Mesothelial cell of epicardium (in vitro differentiated cells): ENCODE results near the gene SIL1. TPM values are rescaled to one million over a fixed set of nuclear protein-coding genes. Genes with fewer than 3 reads are reported as not detected.
A peak's percentile ranks its signal among the peaks of the same experiment; 100 is the strongest.

Source experiments
- DNase-seq, 2 experiments: peaks; one replicate each; pipeline ENCODE4 v3.0.0; 2021; ENCODE audit warnings: low spot score in 2 of 2; ENCODE audit not compliant: unreplicated experiment in 2 of 2
- H3K27ac Mint-ChIP-seq: 2 replicates; pipeline ENCODE4 v1.8.0; 2021; ENCODE audit warnings: mixed read lengths
- H3K27me3 Mint-ChIP-seq: 2 replicates; pipeline ENCODE4 v1.8.0; 2021; ENCODE audit warnings: low read depth, mixed read lengths
- H3K36me3 Mint-ChIP-seq: 2 replicates; pipeline ENCODE4 v1.8.0; 2021; ENCODE audit warnings: mixed read lengths
- H3K4me1 Mint-ChIP-seq: 2 replicates; pipeline ENCODE4 v1.8.0; 2021; ENCODE audit warnings: mixed read lengths
- H3K4me3 Mint-ChIP-seq: 2 replicates; pipeline ENCODE4 v1.8.0; 2021; ENCODE audit warnings: mild to moderate bottlenecking, moderate library complexity, mixed read lengths
- H3K9me3 Mint-ChIP-seq: 2 replicates; pipeline ENCODE4 v1.8.0; 2021; ENCODE audit warnings: mixed read lengths
- CTCF ChIP-seq: fragments of 200-600 bp; sonication (generic); IDR thresholded peaks from one replicate; pipeline ENCODE4 v1.5.0; 2021; ENCODE audit warnings: antibody characterized with exemption; ENCODE audit not compliant: unreplicated experiment
- total RNA-seq: library from RNA; stranded (reverse); gene quantifications from 3 replicates; pipeline ENCODE4 v1.2.1, GENCODE V29; 2021

Gene SIL1
- total RNA-seq, 1 donor from 2014 or later: 46.2 TPM

- H3K4me3 Mint-ChIP-seq: no peak overlapping the region
- no peaks in the 10 kb centered on the region for H3K9me3 Mint-ChIP-seq
- H3K36me3 Mint-ChIP-seq: peaks cover 3% of the 10 kb centered on the region
- H3K4me1 Mint-ChIP-seq: peaks cover 30% of the 10 kb centered on the region
- H3K27me3 Mint-ChIP-seq: no peaks in the 10 kb centered on the region
- TF ChIP-seq CTCF: no peak
- H3K27ac Mint-ChIP-seq: peak overlapping the region; percentile 81
- DNase-seq: no peak
Measured at GRCh38 chr5:139126711-139127111, 71.5 kb downstream of the SIL1 start.

DNA sequence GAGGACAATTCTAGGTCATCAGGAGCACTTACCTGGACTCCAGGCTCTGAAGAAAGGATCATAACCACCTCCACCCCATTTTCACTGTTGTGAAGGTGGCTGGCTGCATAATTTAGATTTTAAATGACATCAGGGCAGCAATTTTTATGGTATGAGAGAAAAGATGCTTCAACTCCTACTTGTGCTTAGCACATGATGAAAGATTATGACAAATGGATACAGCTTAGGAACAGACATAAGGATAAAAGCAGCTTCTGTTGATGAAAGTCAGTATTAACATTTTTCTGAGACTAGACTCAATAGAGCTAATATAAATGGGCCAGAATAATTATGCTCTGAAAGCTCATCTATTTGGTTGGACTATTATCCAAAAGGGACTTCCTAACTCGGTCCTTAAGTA, 72.2 kb downstream of the SIL1 start:
- H3K27ac Mint-ChIP-seq: peak overlapping the region; percentile 81
- no peaks in the 10 kb centered on the region for H3K27me3 Mint-ChIP-seq
- peaks cover 23% of the 10 kb centered on the region for H3K4me1 Mint-ChIP-seq
- H3K9me3 Mint-ChIP-seq: no peaks in the 10 kb centered on the region
- DNase-seq: no peak
- H3K4me3 Mint-ChIP-seq: no peak overlapping the region
- peaks cover 3% of the 10 kb centered on the region for H3K36me3 Mint-ChIP-seq
- no peak for TF ChIP-seq CTCF

DNA sequence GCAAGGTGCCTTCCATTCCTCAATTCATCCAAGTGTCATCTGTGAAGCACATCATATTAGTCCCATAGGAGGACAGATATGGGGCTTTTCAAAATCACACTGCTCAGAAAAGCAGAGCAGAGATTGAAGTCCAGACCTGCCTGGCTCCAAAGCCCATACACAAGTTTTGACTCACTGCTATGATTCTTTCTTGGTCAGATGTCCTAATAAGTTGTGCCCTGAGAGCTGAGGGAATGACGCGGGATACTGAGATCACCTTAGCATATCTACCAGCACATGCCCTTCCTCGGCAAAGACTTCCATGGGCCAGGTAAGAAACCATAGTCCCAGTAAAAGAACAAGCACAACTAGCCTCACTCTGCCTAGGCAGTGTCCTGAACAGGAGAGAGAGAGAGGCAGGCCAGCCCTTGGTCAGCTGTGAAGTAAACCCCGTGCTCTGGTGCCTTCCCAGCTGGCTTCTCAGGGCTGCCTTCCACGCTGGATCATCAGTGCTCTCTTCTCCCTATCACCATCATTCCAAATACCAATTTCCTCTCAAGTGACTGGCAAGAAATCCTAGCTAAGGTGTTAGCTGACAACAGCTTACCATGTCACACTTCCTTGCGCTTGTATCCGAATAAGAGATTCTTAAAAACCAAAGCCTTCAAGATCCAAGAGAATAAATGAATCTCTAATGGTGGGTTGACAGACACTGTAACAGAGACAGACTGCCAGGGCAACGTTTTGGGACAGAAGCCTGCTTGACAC, 73.2 kb downstream of the SIL1 start:
- Mint-ChIP-seq H3K4me1 (peaks cover 20% of the 10 kb centered on the region), H3K9me3 (no peaks in the 10 kb centered on the region), H3K27ac (no peak overlapping the region), H3K27me3 (no peaks in the 10 kb centered on the region), H3K4me3 (no peak overlapping the region), H3K36me3 (peaks cover 6% of the 10 kb centered on the region)
- no peak for DNase-seq
- no peak for TF ChIP-seq CTCF

GRCh38 chr5:139121120-139121519, 77.0 kb downstream of the SIL1 start:
- Mint-ChIP-seq H3K27me3 (no peaks in the 10 kb centered on the region), H3K4me3 (no peak overlapping the region), H3K27ac (no peak overlapping the region), H3K9me3 (no peaks in the 10 kb centered on the region), H3K4me1 (peaks cover 10% of the 10 kb centered on the region), H3K36me3 (peaks cover 6% of the 10 kb centered on the region)
- DNase-seq: no peak
- no peak for TF ChIP-seq CTCF

- Mint-ChIP-seq H3K27ac (no peak overlapping the region), H3K4me3 (no peak overlapping the region), H3K4me1 (peaks cover 4% of the 10 kb centered on the region), H3K27me3 (no peaks in the 10 kb centered on the region), H3K9me3 (no peaks in the 10 kb centered on the region), H3K36me3 (peaks cover 8% of the 10 kb centered on the region)
- DNase-seq: no peak
- no peak for TF ChIP-seq CTCF
Measured at GRCh38 chr5:139120521-139120920, 77.6 kb downstream of the SIL1 start.
